ENCODE results near the gene ICE2. TPM values are rescaled to one million over a fixed set of nuclear protein-coding genes. Genes with fewer than 3 reads are reported as not detected.

The ICE2 gene
- total RNA-seq, 1 experiment from 2014 or later = 62.8 TPM

DNA sequence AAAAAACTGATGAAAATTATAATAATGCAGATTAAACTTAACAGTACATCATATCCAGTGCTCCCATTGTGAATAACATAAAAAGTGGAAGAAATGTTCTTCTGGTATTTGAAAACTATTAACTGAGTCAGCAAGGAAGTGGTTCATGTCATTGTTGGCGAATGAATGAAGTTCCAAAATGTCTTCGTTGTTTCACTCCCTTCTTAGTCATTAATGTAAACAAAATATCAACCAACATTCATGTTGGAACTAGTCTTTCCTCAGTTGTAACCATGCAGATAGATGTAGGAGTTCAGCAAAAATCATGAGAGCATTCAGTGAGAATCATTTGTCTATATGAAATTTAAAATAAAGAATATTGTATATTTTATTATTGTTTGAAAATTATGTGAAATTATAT is 44.1 kb upstream of the ICE2 start:
- no peak overlapping the region for H2AFZ ChIP-seq (ENCODE audit: low read depth, low read length, poor library complexity, severe bottlenecking)
- H3K4me3 ChIP-seq (replicated peaks in 1 of 2; ENCODE audit: low read depth in 1 of 2, low read length in 2 of 2) = no peak overlapping the region
- H3K4me1 ChIP-seq (ENCODE audit: control insufficient read depth in 1 of 2, insufficient read depth in 2 of 2, low read length in 2 of 2) = peaks cover 3 to 15% of the 10 kb centered on the region in 2 experiments; a peak in 2 of 4 replicates
- H4K20me1 ChIP-seq (ENCODE audit: insufficient read depth) = no peaks in the 10 kb centered on the region
- DNase-seq (ENCODE audit: low read depth, low spot score) = no peak
- POLR2A ChIA-PET = no interaction called here
- no peak for TF ChIP-seq TCF7L2 (IDR thresholded peaks at IDR 0.05; ENCODE audit: borderline replicate concordance, extremely low read depth, insufficient read depth, insufficient read length)
- no peak overlapping the region for H3K27ac ChIP-seq (ENCODE audit: low read depth, low read length)
- no peaks in the 10 kb centered on the region for H3K9me3 ChIP-seq (ENCODE audit: control insufficient read depth in 1 of 2, insufficient read depth in 1 of 2, low read depth in 1 of 2, low read length in 2 of 2)
- intact Hi-C loops (cut with micrococcal nuclease) = loop anchor here (10.0 kb wide), 3 partner anchors 768 to 828 kb away; no protein-coding TSS in a partner anchor
- H3K36me3 ChIP-seq (ENCODE audit: control insufficient read depth in 1 of 2, insufficient read depth in 2 of 2, low read length in 2 of 2) = no peaks in the 10 kb centered on the region
- BruUV-seq (replicated peaks) = no TSS peak
- CTCF ChIA-PET = no interaction called here
- RAD21 ChIA-PET (ENCODE audit: low non-redundant PET in 1 of 2, low total read pairs in 2 of 2, uncharacterized antibody in 2 of 2, unreplicated experiment in 2 of 2) = no interaction called here
- no peak for ATAC-seq
- no peak overlapping the region for H3K4me2 ChIP-seq (ENCODE audit: low read length)
- no peaks in the 10 kb centered on the region for H3K79me2 ChIP-seq (ENCODE audit: insufficient read depth, low read length)
- no peaks in the 10 kb centered on the region for H3K27me3 ChIP-seq (ENCODE audit: insufficient read depth, low read length)
- no peaks in the 10 kb centered on the region for H3K9me2 ChIP-seq (ENCODE audit: insufficient read depth)
- no peak overlapping the region for H3K9ac ChIP-seq (ENCODE audit: low read length)

DNA sequence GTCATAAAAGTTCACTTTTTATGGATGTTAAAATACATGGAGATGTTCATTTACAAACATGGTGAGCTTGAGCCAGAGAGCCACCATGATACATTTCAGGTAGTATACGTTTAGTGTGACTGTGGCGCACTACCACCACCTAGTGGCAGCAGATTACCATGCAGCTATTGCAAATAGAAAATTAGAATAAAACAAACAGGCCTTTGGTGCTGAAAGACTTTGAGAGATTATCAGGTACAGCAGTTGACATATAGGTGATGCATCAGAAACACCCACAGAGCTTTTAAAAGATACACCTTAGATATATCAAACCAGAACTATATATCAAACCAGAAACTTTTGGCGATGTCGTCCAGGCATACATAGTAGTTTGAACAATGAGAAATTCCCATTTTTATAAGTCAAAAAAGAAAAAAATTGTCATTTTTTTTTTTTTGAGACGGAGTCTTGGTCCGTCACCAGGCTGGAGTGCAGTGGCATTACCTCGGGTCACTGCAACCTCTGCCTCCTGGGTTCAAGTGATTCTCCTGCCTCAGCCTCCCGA is 42.0 kb upstream of the ICE2 start:
- H3K4me2 ChIP-seq (ENCODE audit: low read length) = no peak overlapping the region
- no peaks in the 10 kb centered on the region for H3K27me3 ChIP-seq (ENCODE audit: insufficient read depth, low read length)
- ChIA-PET POLR2A (no interaction called here), CTCF (interaction anchor here (0.6 to 3.3 kb wide), 27 partner anchors 9 to 830 kb away, joined by 3 to 76 read pairs (median 3); no protein-coding TSS in a partner anchor), RAD21 (ENCODE audit: low non-redundant PET in 1 of 2, low total read pairs in 2 of 2, uncharacterized antibody in 2 of 2, unreplicated experiment in 2 of 2) (interaction anchor here (0.9 to 1.1 kb wide), 5 partner anchors 162 to 829 kb away, joined by 3 to 5 read pairs (median 4); no protein-coding TSS in a partner anchor)
- no peak overlapping the region for H2AFZ ChIP-seq (ENCODE audit: low read depth, low read length, poor library complexity, severe bottlenecking)
- peaks cover 3 to 15% of the 10 kb centered on the region in 2 experiments; a peak in 2 of 4 replicates for H3K4me1 ChIP-seq (ENCODE audit: control insufficient read depth in 1 of 2, insufficient read depth in 2 of 2, low read length in 2 of 2)
- BruUV-seq (replicated peaks) = no TSS peak
- H3K4me3 ChIP-seq (replicated peaks in 1 of 2; ENCODE audit: low read depth in 1 of 2, low read length in 2 of 2) = no peak overlapping the region
- peak; percentile 87 for ATAC-seq
- H3K9me3 ChIP-seq (ENCODE audit: control insufficient read depth in 1 of 2, insufficient read depth in 1 of 2, low read depth in 1 of 2, low read length in 2 of 2) = no peaks in the 10 kb centered on the region
- H3K36me3 ChIP-seq (ENCODE audit: control insufficient read depth in 1 of 2, insufficient read depth in 2 of 2, low read length in 2 of 2) = no peaks in the 10 kb centered on the region
- peak; percentile 57 for DNase-seq (ENCODE audit: low read depth, low spot score)
- H4K20me1 ChIP-seq (ENCODE audit: insufficient read depth) = no peaks in the 10 kb centered on the region
- no peaks in the 10 kb centered on the region for H3K9me2 ChIP-seq (ENCODE audit: insufficient read depth)
- intact Hi-C loops (cut with micrococcal nuclease) = loop anchor here (1.0 to 10.0 kb wide), 5 partner anchors 162 to 826 kb away; no protein-coding TSS in a partner anchor
- H3K9ac ChIP-seq (ENCODE audit: low read length) = no peak overlapping the region
- H3K27ac ChIP-seq (ENCODE audit: low read depth, low read length) = no peak overlapping the region
- H3K79me2 ChIP-seq (ENCODE audit: insufficient read depth, low read length) = no peaks in the 10 kb centered on the region
- TF ChIP-seq EGR1 (IDR thresholded peaks at IDR 0.05; ENCODE audit: low read depth) = no peak
- no peak for TF ChIP-seq SP1 (IDR thresholded peaks at IDR 0.05; ENCODE audit: low read depth)
- TF ChIP-seq YY1 (IDR thresholded peaks at IDR 0.05; ENCODE audit: extremely low read depth, insufficient replicate concordance, low read depth, low read length) = no peak
- TF ChIP-seq SRF (IDR thresholded peaks at IDR 0.05; ENCODE audit: low read depth) = no peak
- TF ChIP-seq POLR2A (IDR thresholded peaks at IDR 0.05; ENCODE audit: borderline replicate concordance, extremely low read depth, insufficient read depth, insufficient read length) = no peak
- TF ChIP-seq FOSL1 (IDR thresholded peaks at IDR 0.05; ENCODE audit: low read depth) = no peak
- TF ChIP-seq ATF3 (IDR thresholded peaks at IDR 0.05) = no peak
- TF ChIP-seq ZNF274 (IDR thresholded peaks at IDR 0.05; ENCODE audit: low read depth, low read length) = no peak
- 0 out of 2 replicates have a peak, but pooled peaks have one; percentile 19 for TF ChIP-seq CBX3 (IDR thresholded peaks at IDR 0.05; ENCODE audit: low read depth)
- no peak for TF ChIP-seq MAX (IDR thresholded peaks at IDR 0.05)
- TF ChIP-seq RAD21 (IDR thresholded peaks at IDR 0.05; ENCODE audit: low read depth) = peak; percentile 88
- TF ChIP-seq SIN3A (IDR thresholded peaks at IDR 0.05; ENCODE audit: low read depth) = no peak
- no peak for TF ChIP-seq ZFX (IDR thresholded peaks at IDR 0.05)
- TF ChIP-seq JUND (IDR thresholded peaks at IDR 0.05) = no peak
- no peak for TF ChIP-seq ELF1 (IDR thresholded peaks at IDR 0.05; ENCODE audit: borderline replicate concordance, low read depth)
- no peak for TF ChIP-seq POLR2AphosphoS5 (IDR thresholded peaks at IDR 0.05; ENCODE audit: low read depth, low read length)
- TF ChIP-seq EZH2 (IDR thresholded peaks at IDR 0.05) = no peak
- TF ChIP-seq, protein P1, sequence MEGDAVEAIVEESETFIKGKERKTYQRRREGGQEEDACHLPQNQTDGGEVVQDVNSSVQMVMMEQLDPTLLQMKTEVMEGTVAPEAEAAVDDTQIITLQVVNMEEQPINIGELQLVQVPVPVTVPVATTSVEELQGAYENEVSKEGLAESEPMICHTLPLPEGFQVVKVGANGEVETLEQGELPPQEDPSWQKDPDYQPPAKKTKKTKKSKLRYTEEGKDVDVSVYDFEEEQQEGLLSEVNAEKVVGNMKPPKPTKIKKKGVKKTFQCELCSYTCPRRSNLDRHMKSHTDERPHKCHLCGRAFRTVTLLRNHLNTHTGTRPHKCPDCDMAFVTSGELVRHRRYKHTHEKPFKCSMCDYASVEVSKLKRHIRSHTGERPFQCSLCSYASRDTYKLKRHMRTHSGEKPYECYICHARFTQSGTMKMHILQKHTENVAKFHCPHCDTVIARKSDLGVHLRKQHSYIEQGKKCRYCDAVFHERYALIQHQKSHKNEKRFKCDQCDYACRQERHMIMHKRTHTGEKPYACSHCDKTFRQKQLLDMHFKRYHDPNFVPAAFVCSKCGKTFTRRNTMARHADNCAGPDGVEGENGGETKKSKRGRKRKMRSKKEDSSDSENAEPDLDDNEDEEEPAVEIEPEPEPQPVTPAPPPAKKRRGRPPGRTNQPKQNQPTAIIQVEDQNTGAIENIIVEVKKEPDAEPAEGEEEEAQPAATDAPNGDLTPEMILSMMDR (IDR thresholded peaks at IDR 0.05 in 2 of 3, conservative IDR thresholded peaks at IDR 0.05 in 1 of 3; ENCODE audit: borderline replicate concordance in 1 of 3, insufficient read depth in 1 of 3, low read depth in 2 of 3, low read length in 2 of 3) = peak; percentile 76 to 97 (median 88); a peak in 5 of 6 replicates

Measured in HCT116 (cell line).